ENCODE data around the gene CDH12. TPM values are rescaled to one million over a fixed set of nuclear protein-coding genes. Genes with fewer than 3 reads are reported as not detected.

CDH12 gene
- total and polyA plus RNA-seq, 10 of the 15 experiments (the other 5 are each of a cell fraction or from before 2014, with no cell fraction given) = 0.03 to 0.16 TPM; not detected in 8

- RAD21 ChIA-PET (ENCODE audit: unreplicated experiment) = no interaction called here
- POLR2A ChIA-PET = no interaction called here
Measured at GRCh38 chr5:22460189-22460588, 393.0 kb downstream of the CDH12 start.

More at GRCh38 chr5:22460189-22460588, 393.0 kb downstream of the CDH12 start:
- Histone ChIP-seq H3K36me3 (ENCODE audit: control insufficient read depth in 2 of 2, insufficient read depth in 2 of 2, low read length in 1 of 2) (no peaks in the 10 kb centered on the region), H3K4me3 (no peak overlapping the region), H3K4me1 (ENCODE audit: control insufficient read depth, insufficient read depth, low read length) (no peaks in the 10 kb centered on the region), H3K9me3 (replicated peaks; ENCODE audit: control insufficient read depth, insufficient read depth, low read length) (no peaks in the 10 kb centered on the region; the same call in 2 of the 3 replicates), H2AFZ (ENCODE audit: control insufficient read depth, low read depth, low read length) (no peak overlapping the region), H3K9ac (ENCODE audit: control insufficient read depth, insufficient read depth, low read length) (no peak overlapping the region), H3K79me2 (ENCODE audit: control insufficient read depth, insufficient read depth, low read length) (no peaks in the 10 kb centered on the region), H3K4me2 (ENCODE audit: control insufficient read depth, insufficient read depth) (no peak overlapping the region), H3K27ac (ENCODE audit: control insufficient read depth, insufficient read depth) (no peak overlapping the region), H4K20me1 (ENCODE audit: control insufficient read depth, insufficient read depth) (no peaks in the 10 kb centered on the region), H3K27me3 (replicated peaks in 1 of 2; ENCODE audit: control insufficient read depth in 2 of 2, insufficient read depth in 2 of 2, low read length in 1 of 2) (no peaks in the 10 kb centered on the region)
- CTCF ChIA-PET = no interaction called here
- in situ Hi-C loops (cut with MboI) (no loop called here), intact Hi-C loops (cut with micrococcal nuclease; ENCODE audit: unreplicated experiment) (no loop called here)
- DNase-seq (ENCODE audit: low read depth, low spot score) (no peak), ATAC-seq (no peak), FAIRE-seq (no peak)
- SMC1A ChIA-PET (ENCODE audit: uncharacterized antibody, unreplicated experiment) = no interaction called here
- WGBS (ENCODE audit: insufficient coverage, insufficient replicate concordance, low lambda C conversion rate, missing lambda C conversion rate) = 42% methylated on average over 4 of the region's 4 CpGs
- BruUV-seq (replicated peaks) = no TSS peak
- TF ChIP-seq TCF7 (IDR thresholded peaks at IDR 0.05; ENCODE audit: borderline replicate concordance) = no peak
- TF ChIP-seq CHD4 (IDR thresholded peaks at IDR 0.05) = no peak
- TF ChIP-seq NKRF (conservative IDR thresholded peaks at IDR 0.05) = no peak
- no peak for TF ChIP-seq CREM (IDR thresholded peaks at IDR 0.05; ENCODE audit: low read depth)
- no peak for TF ChIP-seq CTCF (IDR thresholded peaks at IDR 0.05 in 2 of 3, conservative IDR thresholded peaks at IDR 0.05 in 1 of 3; ENCODE audit: control insufficient read depth in 2 of 3, extremely low read depth in 1 of 3, insufficient read depth in 1 of 3, low read depth in 3 of 3, low read length in 3 of 3)
- no peak for TF ChIP-seq ZBTB11 (CRISPR knock-in tag; IDR thresholded peaks at IDR 0.05)
- TF ChIP-seq ZNF207 (IDR thresholded peaks at IDR 0.05; ENCODE audit: borderline replicate concordance) = no peak
- no peak for TF ChIP-seq CBX3 (IDR thresholded peaks at IDR 0.05; ENCODE audit: borderline replicate concordance, low read depth)
- TF ChIP-seq FOS (IDR thresholded peaks at IDR 0.05; ENCODE audit: borderline replicate concordance, extremely low read depth, insufficient read length) = no peak
- no peak for TF ChIP-seq MEF2A (IDR thresholded peaks at IDR 0.05; ENCODE audit: insufficient read depth, low read depth, low read length)
- no peak for TF ChIP-seq POU2F2 (IDR thresholded peaks at IDR 0.05; ENCODE audit: borderline replicate concordance, low read depth, low read length)

Data from GM12878 (cell line).